NOMO-1 treated with DMSO at 0.1 percent for 48 hours (cell line): Measurements from ENCODE around the gene TIAM2.

Source experiments
- DNase-seq: peaks from one replicate; lab custom pipeline; 2025; ENCODE audit not compliant: unreplicated experiment; lab: John Stamatoyannopoulos, UW

Gene TIAM2

GRCh38 chr6:155274106-155274505, 279.0 kb downstream of the TIAM2 start:
- no peak for DNase-seq

- no peak for DNase-seq
These were observed 279.4 kb downstream of the TIAM2 start for GRCh38 chr6:155274533-155274932.

- DNase-seq, result no peak
These were observed 280.8 kb downstream of the TIAM2 start for GRCh38 chr6:155275808-155276480.

GRCh38 chr6:155276638-155277037, 281.5 kb downstream of the TIAM2 start:
- no peak for DNase-seq

GRCh38 chr6:155278319-155279049, 283.4 kb downstream of the TIAM2 start:
- DNase-seq, result no peak

GRCh38 chr6:155284775-155285174, 289.7 kb downstream of the TIAM2 start:
- DNase-seq, result no peak

- no peak for DNase-seq
These were observed 292.6 kb downstream of the TIAM2 start for GRCh38 chr6:155287762-155288161.

- DNase-seq, result no peak
These were observed 295.4 kb downstream of the TIAM2 start for GRCh38 chr6:155290491-155290890.

- DNase-seq, result no peak
These were observed 296.2 kb downstream of the TIAM2 start for GRCh38 chr6:155291291-155291690.

- no peak for DNase-seq
These were observed 297.6 kb downstream of the TIAM2 start for GRCh38 chr6:155292711-155293110.

GRCh38 chr6:155297669-155298068, 302.6 kb downstream of the TIAM2 start:
- no peak for DNase-seq

GRCh38 chr6:155301867-155302266, 306.8 kb downstream of the TIAM2 start:
- DNase-seq, result no peak

GRCh38 chr6:155303361-155303870, 308.3 kb downstream of the TIAM2 start:
- no peak for DNase-seq

GRCh38 chr6:155306958-155307357, 311.8 kb downstream of the TIAM2 start:
- no peak for DNase-seq
